K562 (cell line): Measurements from ENCODE around the gene LATS1. TPM values are rescaled to one million over a fixed set of nuclear protein-coding genes. Genes with fewer than 3 reads are reported as not detected.

Experiments
- ATF7 ChIP-seq: fragments of 450-650 bp; IDR thresholded peaks from 2 replicates; pipeline ENCODE4 v1.7.1; 2014; ENCODE audit warnings: mild to moderate bottlenecking, moderate library complexity
- ETS1 ChIP-seq: conservative IDR thresholded peaks from 2 replicates; pipeline ENCODE4 v1.6.1; 2011; ENCODE audit warnings: low read depth, mild to moderate bottlenecking, low read length; ENCODE audit not compliant: control insufficient read depth
- HNRNPH1 ChIP-seq: fragments of 200-400 bp; formaldehyde crosslinking; optimal IDR thresholded peaks from 2 replicates; pipeline ENCODE3; 2017; ENCODE audit warnings: low read depth, mild to moderate bottlenecking, low read length, moderate library complexity
- MTA2 ChIP-seq: fragments of 450-650 bp; IDR thresholded peaks from 2 replicates; pipeline ENCODE4 v1.6.1; 2016; ENCODE audit warnings: low read depth
- MXD1 ChIP-seq: fragments of 250-450 bp; sonication (Bioruptor Pico); IDR thresholded peaks from 2 replicates; pipeline ENCODE4 v1.8.0; 2021; ENCODE audit warnings: borderline replicate concordance, mild to moderate bottlenecking, moderate library complexity; ENCODE audit not compliant: poor library complexity, severe bottlenecking
- OTX1 ChIP-seq: fragments of 450-650 bp; formaldehyde crosslinking; IDR thresholded peaks from 2 replicates; pipeline ENCODE4 v1.4.0; 2022; ENCODE audit warnings: mild to moderate bottlenecking
- PML ChIP-seq: IDR thresholded peaks from 2 replicates; pipeline ENCODE4 v1.6.1; 2012; ENCODE audit warnings: low read length, inconsistent platforms
- POU5F1 ChIP-seq: fragments of 150-350 bp; IDR thresholded peaks from 2 replicates; pipeline ENCODE4 v1.6.1; 2014; ENCODE audit warnings: borderline replicate concordance, low read length, low read depth, mild to moderate bottlenecking; ENCODE audit not compliant: partially characterized antibody
- XRCC3 ChIP-seq: fragments of 450-650 bp; IDR thresholded peaks from 2 replicates; pipeline ENCODE4 v1.6.1; 2017; ENCODE audit warnings: mild to moderate bottlenecking, moderate library complexity
- ZBTB17 ChIP-seq: fragments of 450-650 bp; formaldehyde crosslinking; IDR thresholded peaks from 2 replicates; pipeline ENCODE4 v1.4.0; 2020; ENCODE audit warnings: mild to moderate bottlenecking
- ZNF140 ChIP-seq: fragments of 250-450 bp; sonication (Bioruptor Pico); IDR thresholded peaks from 2 replicates; pipeline ENCODE4 v1.8.0; 2021; ENCODE audit warnings: moderate library complexity, mild to moderate bottlenecking, inconsistent platforms
- ZNF408 ChIP-seq: fragments of 250-450 bp; sonication (Bioruptor Pico); IDR thresholded peaks from 2 replicates; pipeline ENCODE4 v1.4.0; 2020; ENCODE audit warnings: low read depth, mild to moderate bottlenecking, moderate library complexity
- ZNF57 ChIP-seq: fragments of 450-650 bp; formaldehyde crosslinking; IDR thresholded peaks from 2 replicates; pipeline ENCODE4 v1.4.0; 2020; ENCODE audit warnings: mild to moderate bottlenecking, moderate library complexity
- ZNF644 ChIP-seq: fragments of 200-800 bp; sonication (Bioruptor generic); IDR thresholded peaks from 2 replicates; pipeline ENCODE4 v1.6.1; 2016; ENCODE audit warnings: low read depth, missing genetic modification characterization, missing compliant biosample characterization
- polyA plus RNA-seq, 8 experiments: library from polyadenylated mRNA; depleted of rRNA in 4 of 8; stranded (reverse) in 5 of 8; unstranded in 3 of 8; fragments of >200 nt; fragmentation: Nextera tagmentation in 2 of 8; fragmentation: Illumina TruSeq in 1 of 8; extraction: Ambion mirVana in 2 of 8; extraction: Trizol in 1 of 8; gene quantifications; 2 replicates each; pipeline versions ENCODE4 v1.2.1 to v1.2.3, GENCODE V29; 2011 to 2014; ENCODE audit warnings: inconsistent platforms in 1 of 8, missing spikeins in 1 of 8
- total RNA-seq, 7 experiments: library from RNA; depleted of rRNA in 6 of 7; stranded (reverse); fragments of >200 nt in 6 of 7; fragmentation: Illumina TruSeq in 2 of 7; extraction: Trizol in 2 of 7; gene quantifications; 2 replicates each; pipeline versions ENCODE4 v1.2.1 to v1.2.3, GENCODE V29; 2011 to 2021; ENCODE audit warnings: low replicate concordance in 1 of 7
- TF ChIP-seq, protein P1 (sequence below): fragments of 250-450 bp; sonication (Bioruptor Pico); IDR thresholded peaks from 2 replicates; pipeline ENCODE4 v1.8.0; 2022; ENCODE audit warnings: inconsistent platforms, mild to moderate bottlenecking, moderate library complexity, borderline replicate concordance
- TF ChIP-seq, protein P2 (sequence below): fragments of 250-450 bp; sonication (Bioruptor Pico); IDR thresholded peaks from 2 replicates; pipeline ENCODE4 v1.8.0; 2021; ENCODE audit warnings: moderate library complexity, mild to moderate bottlenecking, inconsistent platforms
- TF ChIP-seq, protein P3 (sequence below): fragments of 450-650 bp; IDR thresholded peaks from 2 replicates; pipeline ENCODE4 v1.6.1; 2016; ENCODE audit warnings: antibody characterized with exemption
- TF ChIP-seq, protein P4 (sequence below): fragments of 250-450 bp; sonication (Bioruptor Pico); IDR thresholded peaks from 2 replicates; pipeline ENCODE4 v1.5.0; 2021; ENCODE audit warnings: mild to moderate bottlenecking, borderline replicate concordance

LATS1 gene
- total and polyA plus RNA-seq, 9 of the 15 experiments (the other 6 are each of a cell fraction or from before 2014, with no cell fraction given): 5.0 to 36.3 (median 18.4) TPM

DNA sequence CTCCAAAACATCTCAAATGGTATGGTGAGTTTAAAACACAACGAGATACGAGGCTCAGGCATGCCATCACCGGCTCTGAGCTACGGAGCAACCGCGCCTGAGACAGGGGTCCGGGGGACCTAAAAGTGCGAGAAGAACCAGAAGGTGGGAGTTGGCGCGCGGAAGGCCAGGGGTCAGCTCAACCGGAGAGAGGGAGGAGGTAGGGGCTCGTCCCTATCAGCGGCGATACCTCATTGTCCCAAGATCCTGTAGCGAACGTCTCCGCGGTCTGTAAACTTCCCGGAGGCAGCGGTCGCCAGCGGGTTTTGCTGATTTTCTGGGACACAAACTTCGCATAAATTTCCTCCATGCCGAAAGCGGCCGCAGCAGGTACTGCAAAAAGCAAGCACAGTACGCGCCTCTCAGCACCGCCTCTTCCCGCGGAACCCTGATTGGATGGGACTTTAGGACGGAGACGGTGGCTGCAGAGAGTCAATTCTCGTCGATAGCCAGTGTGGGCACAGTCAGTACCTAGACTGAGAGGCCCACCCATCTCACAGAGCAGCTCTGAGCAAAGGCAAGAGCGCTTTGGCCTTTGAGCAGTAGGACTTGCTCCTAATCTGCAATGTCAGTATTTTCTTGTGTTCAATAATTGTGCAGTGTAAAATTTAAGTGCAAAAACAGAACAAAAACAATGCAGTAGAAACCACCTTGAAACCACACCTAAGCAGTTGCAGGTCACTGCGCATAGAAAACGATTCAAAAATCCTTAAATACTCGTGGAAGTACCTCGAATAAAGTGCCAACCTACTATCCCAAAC, 28.4 kb upstream of the LATS1 start, which contains the start of gene NUP43 (continued):
- peak; percentile 42; the same call in 1 of the 2 replicates for TF ChIP-seq ETS1
- peak; percentile 66 for TF ChIP-seq ATF7
- TF ChIP-seq, protein P1, sequence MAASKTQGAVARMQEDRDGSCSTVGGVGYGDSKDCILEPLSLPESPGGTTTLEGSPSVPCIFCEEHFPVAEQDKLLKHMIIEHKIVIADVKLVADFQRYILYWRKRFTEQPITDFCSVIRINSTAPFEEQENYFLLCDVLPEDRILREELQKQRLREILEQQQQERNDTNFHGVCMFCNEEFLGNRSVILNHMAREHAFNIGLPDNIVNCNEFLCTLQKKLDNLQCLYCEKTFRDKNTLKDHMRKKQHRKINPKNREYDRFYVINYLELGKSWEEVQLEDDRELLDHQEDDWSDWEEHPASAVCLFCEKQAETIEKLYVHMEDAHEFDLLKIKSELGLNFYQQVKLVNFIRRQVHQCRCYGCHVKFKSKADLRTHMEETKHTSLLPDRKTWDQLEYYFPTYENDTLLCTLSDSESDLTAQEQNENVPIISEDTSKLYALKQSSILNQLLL: no peak
- no peak for TF ChIP-seq ZNF644 (tag)
- no peak; the same call in 1 of the 2 replicates for TF ChIP-seq ZBTB17 (CRISPR knock-in tag)
- TF ChIP-seq, protein P2, sequence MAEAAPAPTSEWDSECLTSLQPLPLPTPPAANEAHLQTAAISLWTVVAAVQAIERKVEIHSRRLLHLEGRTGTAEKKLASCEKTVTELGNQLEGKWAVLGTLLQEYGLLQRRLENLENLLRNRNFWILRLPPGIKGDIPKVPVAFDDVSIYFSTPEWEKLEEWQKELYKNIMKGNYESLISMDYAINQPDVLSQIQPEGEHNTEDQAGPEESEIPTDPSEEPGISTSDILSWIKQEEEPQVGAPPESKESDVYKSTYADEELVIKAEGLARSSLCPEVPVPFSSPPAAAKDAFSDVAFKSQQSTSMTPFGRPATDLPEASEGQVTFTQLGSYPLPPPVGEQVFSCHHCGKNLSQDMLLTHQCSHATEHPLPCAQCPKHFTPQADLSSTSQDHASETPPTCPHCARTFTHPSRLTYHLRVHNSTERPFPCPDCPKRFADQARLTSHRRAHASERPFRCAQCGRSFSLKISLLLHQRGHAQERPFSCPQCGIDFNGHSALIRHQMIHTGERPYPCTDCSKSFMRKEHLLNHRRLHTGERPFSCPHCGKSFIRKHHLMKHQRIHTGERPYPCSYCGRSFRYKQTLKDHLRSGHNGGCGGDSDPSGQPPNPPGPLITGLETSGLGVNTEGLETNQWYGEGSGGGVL: no peak
- TF ChIP-seq, protein P3, sequence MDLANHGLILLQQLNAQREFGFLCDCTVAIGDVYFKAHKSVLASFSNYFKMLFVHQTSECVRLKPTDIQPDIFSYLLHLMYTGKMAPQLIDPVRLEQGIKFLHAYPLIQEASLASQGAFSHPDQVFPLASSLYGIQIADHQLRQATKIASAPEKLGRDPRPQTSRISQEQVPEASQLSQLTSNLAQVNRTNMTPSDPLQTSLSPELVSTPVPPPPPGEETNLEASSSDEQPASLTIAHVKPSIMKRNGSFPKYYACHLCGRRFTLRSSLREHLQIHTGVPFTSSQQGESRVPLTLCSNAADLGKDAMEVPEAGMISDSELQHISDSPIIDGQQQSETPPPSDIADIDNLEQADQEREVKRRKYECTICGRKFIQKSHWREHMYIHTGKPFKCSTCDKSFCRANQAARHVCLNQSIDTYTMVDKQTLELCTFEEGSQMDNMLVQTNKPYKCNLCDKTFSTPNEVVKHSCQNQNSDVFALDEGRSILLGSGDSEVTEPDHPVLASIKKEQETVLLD: no peak; the same call in 1 of the 2 replicates
- no peak for TF ChIP-seq ZNF140
- TF ChIP-seq ZNF408 (CRISPR knock-in tag): no peak
- TF ChIP-seq ZNF57 (CRISPR knock-in tag): 0 out of 2 replicates have a peak, but pooled peaks have one; percentile 23
- TF ChIP-seq POU5F1: peak; percentile 95
- no peak for TF ChIP-seq OTX1 (CRISPR knock-in tag)
- TF ChIP-seq XRCC3: no peak
- peak; percentile 65; the same call in 1 of the 2 replicates for TF ChIP-seq PML
- TF ChIP-seq MXD1 (CRISPR knock-in tag): no peak
- TF ChIP-seq HNRNPH1: no peak
- TF ChIP-seq MTA2: no peak
- TF ChIP-seq, protein P4, sequence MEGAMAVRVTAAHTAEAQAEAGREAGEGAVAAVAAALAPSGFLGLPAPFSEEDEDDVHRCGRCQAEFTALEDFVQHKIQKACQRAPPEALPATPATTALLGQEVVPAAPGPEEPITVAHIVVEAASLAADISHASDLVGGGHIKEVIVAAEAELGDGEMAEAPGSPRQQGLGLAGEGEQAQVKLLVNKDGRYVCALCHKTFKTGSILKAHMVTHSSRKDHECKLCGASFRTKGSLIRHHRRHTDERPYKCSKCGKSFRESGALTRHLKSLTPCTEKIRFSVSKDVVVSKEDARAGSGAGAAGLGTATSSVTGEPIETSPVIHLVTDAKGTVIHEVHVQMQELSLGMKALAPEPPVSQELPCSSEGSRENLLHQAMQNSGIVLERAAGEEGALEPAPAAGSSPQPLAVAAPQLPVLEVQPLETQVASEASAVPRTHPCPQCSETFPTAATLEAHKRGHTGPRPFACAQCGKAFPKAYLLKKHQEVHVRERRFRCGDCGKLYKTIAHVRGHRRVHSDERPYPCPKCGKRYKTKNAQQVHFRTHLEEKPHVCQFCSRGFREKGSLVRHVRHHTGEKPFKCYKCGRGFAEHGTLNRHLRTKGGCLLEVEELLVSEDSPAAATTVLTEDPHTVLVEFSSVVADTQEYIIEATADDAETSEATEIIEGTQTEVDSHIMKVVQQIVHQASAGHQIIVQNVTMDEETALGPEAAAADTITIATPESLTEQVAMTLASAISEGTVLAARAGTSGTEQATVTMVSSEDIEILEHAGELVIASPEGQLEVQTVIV: no peak
